ENCODE measurements around the gene CCDC7. TPM values are rescaled to one million over a fixed set of nuclear protein-coding genes. Genes with fewer than 3 reads are reported as not detected.

The CCDC7 gene
- total and polyA plus RNA-seq, 8 donors = 5.4 to 20.5 (median 8.5) TPM

- intact Hi-C loops (cut with DNase I) = no loop called here
- H3K9me3 ChIP-seq = no peaks in the 10 kb centered on the region
- no peaks in the 10 kb centered on the region for H3K4me1 ChIP-seq
- H3K27me3 ChIP-seq = no peaks in the 10 kb centered on the region
- TF ChIP-seq, protein P1, sequence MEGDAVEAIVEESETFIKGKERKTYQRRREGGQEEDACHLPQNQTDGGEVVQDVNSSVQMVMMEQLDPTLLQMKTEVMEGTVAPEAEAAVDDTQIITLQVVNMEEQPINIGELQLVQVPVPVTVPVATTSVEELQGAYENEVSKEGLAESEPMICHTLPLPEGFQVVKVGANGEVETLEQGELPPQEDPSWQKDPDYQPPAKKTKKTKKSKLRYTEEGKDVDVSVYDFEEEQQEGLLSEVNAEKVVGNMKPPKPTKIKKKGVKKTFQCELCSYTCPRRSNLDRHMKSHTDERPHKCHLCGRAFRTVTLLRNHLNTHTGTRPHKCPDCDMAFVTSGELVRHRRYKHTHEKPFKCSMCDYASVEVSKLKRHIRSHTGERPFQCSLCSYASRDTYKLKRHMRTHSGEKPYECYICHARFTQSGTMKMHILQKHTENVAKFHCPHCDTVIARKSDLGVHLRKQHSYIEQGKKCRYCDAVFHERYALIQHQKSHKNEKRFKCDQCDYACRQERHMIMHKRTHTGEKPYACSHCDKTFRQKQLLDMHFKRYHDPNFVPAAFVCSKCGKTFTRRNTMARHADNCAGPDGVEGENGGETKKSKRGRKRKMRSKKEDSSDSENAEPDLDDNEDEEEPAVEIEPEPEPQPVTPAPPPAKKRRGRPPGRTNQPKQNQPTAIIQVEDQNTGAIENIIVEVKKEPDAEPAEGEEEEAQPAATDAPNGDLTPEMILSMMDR (IDR thresholded peaks at IDR 0.05) = no peak
- H3K36me3 ChIP-seq = peaks cover 7 to 96% of the 10 kb centered on the region in 2 donors
- ATAC-seq (no peak), DNase-seq (no peak)
- no peak overlapping the region for H3K27ac ChIP-seq
- H3K4me3 ChIP-seq = no peak overlapping the region
Observed at GRCh38 chr10:32922170-32922569, 476.2 kb downstream of the CCDC7 start.

- H3K4me3 ChIP-seq = no peak overlapping the region
- TF ChIP-seq, protein P1 (IDR thresholded peaks at IDR 0.05) = no peak
- no peaks in the 10 kb centered on the region for H3K27me3 ChIP-seq
- H3K36me3 ChIP-seq = peaks cover 7 to 97% of the 10 kb centered on the region in 2 donors
- H3K9me3 ChIP-seq = no peaks in the 10 kb centered on the region
- H3K27ac ChIP-seq = no peak overlapping the region
- DNase-seq = no peak
- no peak for ATAC-seq
- H3K4me1 ChIP-seq = no peaks in the 10 kb centered on the region
- intact Hi-C loops (cut with DNase I) = no loop called here
Observed at GRCh38 chr10:32923134-32923533, 477.2 kb downstream of the CCDC7 start.

DNA sequence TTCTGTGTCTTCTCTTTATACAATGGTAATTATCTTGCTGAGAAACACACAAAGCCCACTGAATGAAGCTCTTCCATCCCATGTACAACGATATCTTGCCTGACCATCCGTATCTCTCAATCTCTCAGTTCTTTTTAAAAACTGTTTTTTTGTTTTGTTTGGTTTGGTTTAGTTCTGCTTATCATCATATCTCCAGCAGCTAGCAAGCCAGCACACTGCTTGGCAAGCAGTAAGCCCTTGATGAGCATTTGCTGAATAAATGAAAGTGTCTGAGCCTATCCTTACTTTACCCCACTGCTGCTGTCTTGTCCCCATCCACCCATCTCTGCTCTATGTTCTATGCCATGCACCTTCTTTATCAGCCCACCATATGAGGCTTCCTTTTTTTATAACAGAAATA, 477.9 kb downstream of the CCDC7 start:
- no peaks in the 10 kb centered on the region for H3K9me3 ChIP-seq
- intact Hi-C loops (cut with DNase I) = no loop called here

More for the DNA sequence above, 477.9 kb downstream of the CCDC7 start:
- Histone ChIP-seq H3K27ac (no peak overlapping the region), H3K36me3 (peaks cover 7 to 97% of the 10 kb centered on the region in 2 donors), H3K4me3 (no peak overlapping the region), H3K27me3 (no peaks in the 10 kb centered on the region), H3K4me1 (no peaks in the 10 kb centered on the region)
- ATAC-seq = no peak
- no peak for DNase-seq
- TF ChIP-seq, protein P1 (IDR thresholded peaks at IDR 0.05) = no peak

Other genes with a start within 250 kb of the CCDC7 start
- gene EPC1, start 99.0 kb upstream of the CCDC7 start, total RNA-seq = 10 to 100 TPM; 27.0 to 40.1 TPM
- gene EPC1, start 99.0 kb upstream of the CCDC7 start, polyA plus RNA-seq (ENCODE audit: insufficient read length in 6 of 6) = 10 to 100 TPM; 62.7 to 84.0 (median 71.0) TPM

All from left lung (tissue), 10 donors.